ENCODE data around the gene TBC1D14.

TBC1D14 gene

GRCh38 chr4:6992728-6993677 lies 83.4 kb downstream of the TBC1D14 start:
- ATAC-seq, result no peak

GRCh38 chr4:6996481-6996880 lies 86.9 kb downstream of the TBC1D14 start:
- no peak for ATAC-seq
- TF ChIP-seq TSHZ2 (CRISPR knock-in tag; IDR thresholded peaks at IDR 0.05) (no peak), ZNF565 (CRISPR knock-in tag; conservative IDR thresholded peaks at IDR 0.05; ENCODE audit: low read depth) (no peak), CSRNP3 (CRISPR knock-in tag; IDR thresholded peaks at IDR 0.05) (no peak), CSDC2 (CRISPR knock-in tag; IDR thresholded peaks at IDR 0.05) (no peak)

More at GRCh38 chr4:6992728-6993677, 83.4 kb downstream of the TBC1D14 start:
- TF ChIP-seq TCF4 (CRISPR knock-in tag; IDR thresholded peaks at IDR 0.05; ENCODE audit: borderline replicate concordance) (peak; percentile 21; the same call in 1 of the 2 replicates), CREB5 (CRISPR knock-in tag; IDR thresholded peaks at IDR 0.05; ENCODE audit: low read depth) (no peak)

- TF ChIP-seq ZFP3 (CRISPR knock-in tag; IDR thresholded peaks at IDR 0.05) (no peak), CSRNP3 (CRISPR knock-in tag; IDR thresholded peaks at IDR 0.05) (no peak), SNAI2 (CRISPR knock-in tag; IDR thresholded peaks at IDR 0.05) (no peak), PATZ1 (CRISPR knock-in tag; IDR thresholded peaks at IDR 0.05; ENCODE audit: borderline replicate concordance) (no peak), TCF4 (CRISPR knock-in tag; IDR thresholded peaks at IDR 0.05; ENCODE audit: borderline replicate concordance) (no peak), RARB (CRISPR knock-in tag; IDR thresholded peaks at IDR 0.05) (no peak), ZNF565 (CRISPR knock-in tag; conservative IDR thresholded peaks at IDR 0.05; ENCODE audit: low read depth) (no peak), CSDC2 (CRISPR knock-in tag; IDR thresholded peaks at IDR 0.05) (no peak), ESRRG (CRISPR knock-in tag; IDR thresholded peaks at IDR 0.05) (no peak), PPARA (CRISPR knock-in tag; IDR thresholded peaks at IDR 0.05; ENCODE audit: borderline replicate concordance) (no peak), ZNF70 (CRISPR knock-in tag; IDR thresholded peaks at IDR 0.05) (no peak), ZNF8 (CRISPR knock-in tag; IDR thresholded peaks at IDR 0.05) (no peak), OSR1 (CRISPR knock-in tag; IDR thresholded peaks at IDR 0.05) (no peak), TOX (CRISPR knock-in tag; IDR thresholded peaks at IDR 0.05; ENCODE audit: borderline replicate concordance) (no peak), ISL1 (CRISPR knock-in tag; IDR thresholded peaks at IDR 0.05) (no peak), ZFP30 (CRISPR knock-in tag; IDR thresholded peaks at IDR 0.05) (no peak), GLIS3 (CRISPR knock-in tag; IDR thresholded peaks at IDR 0.05) (no peak), POU6F1 (CRISPR knock-in tag; IDR thresholded peaks at IDR 0.05; ENCODE audit: borderline replicate concordance, low read depth) (no peak)
Measured at GRCh38 chr4:6999172-7000086, 89.8 kb downstream of the TBC1D14 start.

More at GRCh38 chr4:6999172-7000086, 89.8 kb downstream of the TBC1D14 start:
- ATAC-seq, result no peak
